WI38 (cell line): ENCODE measurements around the gene GGTA1.
"Not testable (repeated sequence)": the region's sequence is repeated elsewhere in the genome, so short reads cannot be mapped to it uniquely, and the experiment has no call there.

Experiments used
- H3K4me3 ChIP-seq: 2 replicates; pipeline ENCODE4 v1.5.1; 2011; ENCODE audit warnings: low read depth, mild to moderate bottlenecking, control low read depth, low read length
- CTCF ChIP-seq: IDR thresholded peaks from 2 replicates; pipeline ENCODE4 v1.5.1; 2012; ENCODE audit warnings: low read depth, mild to moderate bottlenecking, control low read depth, low read length

The GGTA1 gene

GRCh38 chr9:121447321-121447834 is 52.3 kb downstream of the GGTA1 start:
- TF ChIP-seq CTCF, result no peak
- no peak overlapping the region for H3K4me3 ChIP-seq

- no peak overlapping the region for H3K4me3 ChIP-seq
- no peak for TF ChIP-seq CTCF
These were observed 53.7 kb downstream of the GGTA1 start for GRCh38 chr9:121445986-121446385.

- no peak overlapping the region for H3K4me3 ChIP-seq
- no peak for TF ChIP-seq CTCF
These were observed 55.7 kb downstream of the GGTA1 start for GRCh38 chr9:121443981-121444380.

GRCh38 chr9:121441165-121441564 is 58.5 kb downstream of the GGTA1 start:
- TF ChIP-seq CTCF, result no peak
- no peak overlapping the region for H3K4me3 ChIP-seq

GRCh38 chr9:121439711-121440664 is 59.7 kb downstream of the GGTA1 start:
- TF ChIP-seq CTCF, result no peak
- H3K4me3 ChIP-seq, result no peak overlapping the region

GRCh38 chr9:121439016-121439415 is 60.6 kb downstream of the GGTA1 start:
- no peak for TF ChIP-seq CTCF
- H3K4me3 ChIP-seq, result no peak overlapping the region

GRCh38 chr9:121437891-121438290 is 61.8 kb downstream of the GGTA1 start:
- no peak for TF ChIP-seq CTCF
- no peak overlapping the region for H3K4me3 ChIP-seq

- not testable (repeated sequence) for H3K4me3 ChIP-seq
These were observed 62.6 kb downstream of the GGTA1 start for GRCh38 chr9:121437046-121437445.
